ENCODE measurements around the gene RASGRF1. TPM values are rescaled to one million over a fixed set of nuclear protein-coding genes. Genes with fewer than 3 reads are reported as not detected.

The RASGRF1 gene
- total RNA-seq, 1 donor from 2014 or later = under 0.01 TPM

GRCh38 chr15:78923015-78923414 lies 167.6 kb downstream of the RASGRF1 start:
- DNase-seq (ENCODE audit: extremely low read depth, low read depth, low spot score) = no peak

GRCh38 chr15:78922527-78922926 lies 168.1 kb downstream of the RASGRF1 start:
- DNase-seq (ENCODE audit: extremely low read depth, low read depth, low spot score) = no peak

GRCh38 chr15:78921940-78922339 lies 168.6 kb downstream of the RASGRF1 start:
- no peak for DNase-seq (ENCODE audit: extremely low read depth, low read depth, low spot score)

- no peak for DNase-seq (ENCODE audit: extremely low read depth, low read depth, low spot score)
Observed at GRCh38 chr15:78921517-78921916, 169.1 kb downstream of the RASGRF1 start.

- no peak for DNase-seq (ENCODE audit: extremely low read depth, low read depth, low spot score)
Observed at GRCh38 chr15:78917888-78918287, 172.7 kb downstream of the RASGRF1 start.

GRCh38 chr15:78916088-78916487 lies 174.5 kb downstream of the RASGRF1 start:
- no peak for DNase-seq (ENCODE audit: extremely low read depth, low read depth, low spot score)

- DNase-seq (ENCODE audit: extremely low read depth, low read depth, low spot score) = no peak
Observed at GRCh38 chr15:78915341-78916087, 175.1 kb downstream of the RASGRF1 start.

GRCh38 chr15:78914027-78914764 lies 176.4 kb downstream of the RASGRF1 start:
- DNase-seq (ENCODE audit: extremely low read depth, low read depth, low spot score) = no peak

- DNase-seq (ENCODE audit: extremely low read depth, low read depth, low spot score) = no peak
Observed at GRCh38 chr15:78913012-78913411, 177.6 kb downstream of the RASGRF1 start.

GRCh38 chr15:78912316-78912715 lies 178.3 kb downstream of the RASGRF1 start:
- no peak for DNase-seq (ENCODE audit: extremely low read depth, low read depth, low spot score)

GRCh38 chr15:78910271-78910670 lies 180.3 kb downstream of the RASGRF1 start:
- no peak for DNase-seq (ENCODE audit: extremely low read depth, low read depth, low spot score)

Other genes starting within 250 kb of the RASGRF1 start
- 299 and 302 TPM in 2 replicates for gene MORF4L1, start 217.9 kb downstream of the RASGRF1 start, total RNA-seq
- gene CTSH, start 145.7 kb downstream of the RASGRF1 start, total RNA-seq = 7.6 and 36.7 TPM in 2 replicates
- gene ANKRD34C, start 191.9 kb upstream of the RASGRF1 start, total RNA-seq = not detected in 2 replicates
- 120 and 143 TPM in 2 replicates for gene TMED3, start 220.3 kb upstream of the RASGRF1 start, total RNA-seq